Astrocyte of the spinal cord (primary cell): ENCODE measurements around the gene ACO1.

Experiments used
- DNase-seq: peaks from one replicate; pipeline ENCODE4 v3.0.0; 2011; ENCODE audit warnings: low read depth, low spot score
- H3K4me3 ChIP-seq: 2 replicates; pipeline ENCODE4 v1.5.1; 2011; ENCODE audit warnings: low read depth, mild to moderate bottlenecking, low read length, moderate library complexity
- CTCF ChIP-seq: IDR thresholded peaks from 2 replicates; pipeline ENCODE4 v1.5.1; 2012; ENCODE audit warnings: low read depth, mild to moderate bottlenecking, low read length, inconsistent platforms
- in situ Hi-C: cut with HindIII; loops from 2 replicates; pipeline ENCODE4 v1.10.0; 2017; ENCODE audit warnings: low sequenced_read_pairs

Gene ACO1

GRCh38 chr9:32389365-32389764 is 4.9 kb downstream of the ACO1 start:
- no peak for DNase-seq
- in situ Hi-C loops: no loop called here
- no peak for TF ChIP-seq CTCF
- no peak overlapping the region for H3K4me3 ChIP-seq

- DNase-seq: no peak
- no peak for TF ChIP-seq CTCF
- in situ Hi-C loops: no loop called here
- no peak overlapping the region for H3K4me3 ChIP-seq
These were observed 9.5 kb downstream of the ACO1 start for GRCh38 chr9:32393911-32394310.

- in situ Hi-C loops: no loop called here
- no peak for TF ChIP-seq CTCF
- no peak for DNase-seq
- H3K4me3 ChIP-seq: no peak overlapping the region
These were observed 10.1 kb downstream of the ACO1 start for GRCh38 chr9:32394381-32395049.

- in situ Hi-C loops: no loop called here
- H3K4me3 ChIP-seq: no peak overlapping the region
- TF ChIP-seq CTCF: peak; percentile 53
- DNase-seq: peak; percentile 88
These were observed 11.2 kb downstream of the ACO1 start for GRCh38 chr9:32395510-32396216.

- in situ Hi-C loops: no loop called here
These were observed 13.8 kb downstream of the ACO1 start for GRCh38 chr9:32398207-32398606.

More at GRCh38 chr9:32398207-32398606, 13.8 kb downstream of the ACO1 start:
- DNase-seq: no peak
- no peak for TF ChIP-seq CTCF
- H3K4me3 ChIP-seq: no peak overlapping the region
